A549 (cell line): ENCODE measurements around the gene HS6ST3. TPM values are rescaled to one million over a fixed set of nuclear protein-coding genes. Genes with fewer than 3 reads are reported as not detected.

Experiments used
- ATAC-seq, 2 experiments: fragments of 200-7000 bp in 1 of 2; fragments of >200 bp in 1 of 2; cut with Nextera tagmentation in 1 of 2; cut with Tn5 transposase in 1 of 2; 3 replicates each; pipeline versions ENCODE4 v1.8.0 to v1.9.1; 2018 to 2020; ENCODE audit warnings: mild to moderate bottlenecking in 1 of 2, moderate library complexity in 1 of 2
- CTCF ChIA-PET: fragments of 300-600 bp; sonication (Branson Sonifier 250); formaldehyde crosslinking; extraction: SDS; loops from one replicate; lab custom pipeline; 2021; ENCODE audit warnings: antibody characterized with exemption, inconsistent platforms; lab: Yijun Ruan, JAX
- POLR2A ChIA-PET: fragments of 350-600 bp; formaldehyde crosslinking; extraction: SDS; loops from one replicate; lab custom pipeline; 2021; ENCODE audit warnings: antibody characterized with exemption, inconsistent platforms; lab: Yijun Ruan, JAX
- DNase-seq, 2 experiments: peaks; one replicate each; pipeline versions ENCODE4 v3.0.0 to v3.0.0-alpha.2; 2011 to 2016; ENCODE audit warnings: low read depth in 1 of 2, low spot score in 1 of 2
- FAIRE-seq: peaks from 2 replicates; lab custom pipeline; 2011; peaks lifted over from hg19 to GRCh38; lab: Jason Lieb, UNC
- H3K27ac ChIP-seq, 2 experiments: fragments of >200 bp; sonication (Bioruptor Twin); formaldehyde crosslinking; 3 replicates each; pipeline ENCODE4 v1.5.1; 2016 to 2017
- H3K4me1 ChIP-seq: fragments of >200 bp; sonication (Bioruptor Twin); formaldehyde crosslinking; 3 replicates; pipeline ENCODE4 v1.6.1; 2016
- H3K4me2 ChIP-seq: fragments of >200 bp; sonication (Bioruptor Twin); formaldehyde crosslinking; 3 replicates; pipeline ENCODE4 v1.6.1; 2016
- H3K4me3 ChIP-seq: fragments of >200 bp; sonication (Bioruptor Twin); formaldehyde crosslinking; 3 replicates; pipeline ENCODE4 v1.5.1; 2016
- H3K9me3 ChIP-seq: fragments of >200 bp; sonication (Bioruptor Twin); formaldehyde crosslinking; 3 replicates; pipeline ENCODE4 v1.6.1; 2016
- CEBPB ChIP-seq, 2 experiments: fragments of >200 bp in 1 of 2; sonication (Bioruptor Twin) in 1 of 2; formaldehyde crosslinking in 1 of 2; IDR thresholded peaks; 2 replicates each; pipeline ENCODE4 v1.6.1; 2012 to 2016
- EHF ChIP-seq: fragments of 250-450 bp; sonication (Bioruptor Pico); IDR thresholded peaks from 2 replicates; pipeline ENCODE4 v1.5.0; 2020; ENCODE audit warnings: mild to moderate bottlenecking
- EP300 ChIP-seq, 2 experiments: fragments of >200 bp; sonication (Bioruptor Twin); formaldehyde crosslinking; IDR thresholded peaks; 2 replicates in 1 of 2; 3 replicates in 1 of 2; pipeline ENCODE4 v1.6.1; 2016 to 2017
- FOSB ChIP-seq: fragments of 250-450 bp; sonication (Bioruptor Pico); IDR thresholded peaks from 2 replicates; pipeline ENCODE4 v1.5.0; 2020; ENCODE audit warnings: mild to moderate bottlenecking, moderate library complexity
- FOSL2 ChIP-seq, 2 experiments: fragments of 450-650 bp in 1 of 2; fragments of >200 bp in 1 of 2; sonication (Bioruptor Twin) in 1 of 2; formaldehyde crosslinking; IDR thresholded peaks; 2 replicates each; pipeline versions ENCODE4 v1.5.0 to v1.6.1; 2016 to 2020; ENCODE audit warnings: mild to moderate bottlenecking in 1 of 2, moderate library complexity in 1 of 2
- HDAC2 ChIP-seq: fragments of 200-600 bp; sonication (generic); IDR thresholded peaks from 2 replicates; pipeline ENCODE4 v1.6.1; 2016
- HMGXB4 ChIP-seq: fragments of 250-450 bp; sonication (Bioruptor Pico); IDR thresholded peaks from 2 replicates; pipeline ENCODE4 v1.5.0; 2021; ENCODE audit warnings: mild to moderate bottlenecking, moderate library complexity, borderline replicate concordance
- JUN ChIP-seq, 2 experiments: fragments of >200 bp; sonication (Bioruptor Twin); formaldehyde crosslinking; IDR thresholded peaks; 2 replicates in 1 of 2; 3 replicates in 1 of 2; pipeline ENCODE4 v1.6.1; 2016 to 2017
- KDM5A ChIP-seq: fragments of 200-600 bp; sonication (generic); IDR thresholded peaks from 2 replicates; pipeline ENCODE4 v1.6.1; 2016; ENCODE audit warnings: antibody characterized with exemption, mild to moderate bottlenecking
- NR3C1 ChIP-seq: fragments of >200 bp; sonication (Bioruptor Twin); formaldehyde crosslinking; IDR thresholded peaks from 3 replicates; pipeline ENCODE4 v1.6.1; 2017
- PHF8 ChIP-seq: fragments of 200-600 bp; sonication (generic); IDR thresholded peaks from 2 replicates; pipeline ENCODE4 v1.6.1; 2016; ENCODE audit warnings: low read depth, mild to moderate bottlenecking, antibody characterized with exemption, moderate library complexity, borderline replicate concordance
- RAD21 ChIP-seq, 2 experiments: fragments of >200 bp in 1 of 2; sonication (Bioruptor Twin) in 1 of 2; formaldehyde crosslinking in 1 of 2; IDR thresholded peaks in 1 of 2; conservative IDR thresholded peaks in 1 of 2; 2 replicates in 1 of 2; 3 replicates in 1 of 2; pipeline ENCODE4 v1.6.1; 2012 to 2018; ENCODE audit warnings: inconsistent platforms in 1 of 2
- RARB ChIP-seq: fragments of 250-450 bp; sonication (Bioruptor Pico); IDR thresholded peaks from 2 replicates; pipeline ENCODE4 v1.8.0; 2021; ENCODE audit warnings: mild to moderate bottlenecking, moderate library complexity
- RFX5 ChIP-seq: fragments of 450-650 bp; IDR thresholded peaks from 2 replicates; pipeline ENCODE4 v1.7.1; 2014; ENCODE audit warnings: antibody characterized with exemption, mild to moderate bottlenecking, moderate library complexity
- SMC3 ChIP-seq: fragments of >200 bp; sonication (Bioruptor Twin); formaldehyde crosslinking; IDR thresholded peaks from 3 replicates; pipeline ENCODE4 v1.6.1; 2018; ENCODE audit warnings: inconsistent platforms
- SREBF2 ChIP-seq: fragments of 450-650 bp; IDR thresholded peaks from 2 replicates; pipeline ENCODE4 v1.6.1; 2014; ENCODE audit warnings: mild to moderate bottlenecking, moderate library complexity
- TP53 ChIP-seq: fragments of 250-450 bp; sonication (Bioruptor Pico); IDR thresholded peaks from 2 replicates; pipeline ENCODE4 v1.5.0; 2021; ENCODE audit warnings: mild to moderate bottlenecking, moderate library complexity
- ZSCAN20 ChIP-seq: fragments of 250-450 bp; sonication (Bioruptor Pico); IDR thresholded peaks from 2 replicates; pipeline ENCODE4 v1.8.0; 2022; ENCODE audit warnings: mild to moderate bottlenecking, moderate library complexity
- WGBS: methylation state at CpG from one replicate; pipeline ENCODE4 v1.1.6; 2017; ENCODE audit errors: missing lambda C conversion rate; 5-methylcytosine and 5-hydroxymethylcytosine counted together
- polyA plus RNA-seq, 4 experiments: library from polyadenylated mRNA; depleted of rRNA in 3 of 4; stranded (reverse); fragments of >200 nt; fragmentation: RNase III in 1 of 4; extraction: RNeasy Plus Mini Kit Qiagen cat#74134 plus additional on column Dnase treatment in 1 of 4; gene quantifications; 2 replicates in 3 of 4; 3 replicates in 1 of 4; pipeline ENCODE4 v1.2.3, GENCODE V29; 2011 to 2017
- TF ChIP-seq, protein P1 (sequence below): fragments of 250-450 bp; sonication (Bioruptor Pico); IDR thresholded peaks from 2 replicates; pipeline ENCODE4 v1.5.0; 2020; ENCODE audit warnings: low read depth, mild to moderate bottlenecking, moderate library complexity
- TF ChIP-seq, protein P2 (sequence below): fragments of >200 bp; sonication (Bioruptor Twin); formaldehyde crosslinking; IDR thresholded peaks from 3 replicates; pipeline ENCODE4 v1.6.1; 2016
- TF ChIP-seq, protein P3 (sequence below): fragments of >200 bp; sonication (Bioruptor Twin); formaldehyde crosslinking; IDR thresholded peaks from 3 replicates; pipeline ENCODE4 v1.5.1; 2016

HS6ST3 gene
- polyA plus RNA-seq, 2 of the 4 experiments (the other 2 are of a cell fraction), result not detected

DNA sequence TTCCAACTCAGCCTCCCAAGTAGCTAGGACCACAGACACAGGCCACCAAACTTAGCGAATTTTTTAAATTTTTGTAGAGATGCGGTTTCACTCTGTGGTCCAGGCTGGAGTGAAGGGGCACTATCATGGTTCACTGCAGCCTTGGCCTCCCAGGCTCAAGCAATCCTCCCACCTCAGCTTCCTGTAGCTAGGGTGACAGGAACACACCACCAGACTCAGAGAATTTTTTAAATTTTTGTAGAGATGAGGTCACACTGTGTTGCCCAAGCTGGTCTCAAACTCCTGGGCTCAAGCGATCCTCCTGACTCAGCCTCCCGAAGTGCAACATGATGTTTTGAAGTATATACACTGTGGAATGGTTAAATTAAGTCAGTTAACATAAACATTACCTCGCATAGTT lies 640.8 kb downstream of the HS6ST3 start (continued):
- TF ChIP-seq, protein P1, sequence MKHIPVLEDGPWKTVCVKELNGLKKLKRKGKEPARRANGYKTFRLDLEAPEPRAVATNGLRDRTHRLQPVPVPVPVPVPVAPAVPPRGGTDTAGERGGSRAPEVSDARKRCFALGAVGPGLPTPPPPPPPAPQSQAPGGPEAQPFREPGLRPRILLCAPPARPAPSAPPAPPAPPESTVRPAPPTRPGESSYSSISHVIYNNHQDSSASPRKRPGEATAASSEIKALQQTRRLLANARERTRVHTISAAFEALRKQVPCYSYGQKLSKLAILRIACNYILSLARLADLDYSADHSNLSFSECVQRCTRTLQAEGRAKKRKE (CRISPR knock-in tag), result no peak
- TF ChIP-seq SMC3 (no peak), TP53 (CRISPR knock-in tag) (no peak), HMGXB4 (CRISPR knock-in tag) (no peak), HDAC2 (no peak), SREBF2 (no peak)
- TF ChIP-seq, protein P2, sequence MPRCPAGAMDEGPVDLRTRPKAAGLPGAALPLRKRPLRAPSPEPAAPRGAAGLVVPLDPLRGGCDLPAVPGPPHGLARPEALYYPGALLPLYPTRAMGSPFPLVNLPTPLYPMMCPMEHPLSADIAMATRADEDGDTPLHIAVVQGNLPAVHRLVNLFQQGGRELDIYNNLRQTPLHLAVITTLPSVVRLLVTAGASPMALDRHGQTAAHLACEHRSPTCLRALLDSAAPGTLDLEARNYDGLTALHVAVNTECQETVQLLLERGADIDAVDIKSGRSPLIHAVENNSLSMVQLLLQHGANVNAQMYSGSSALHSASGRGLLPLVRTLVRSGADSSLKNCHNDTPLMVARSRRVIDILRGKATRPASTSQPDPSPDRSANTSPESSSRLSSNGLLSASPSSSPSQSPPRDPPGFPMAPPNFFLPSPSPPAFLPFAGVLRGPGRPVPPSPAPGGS, result no peak

- FAIRE-seq, result no peak
- CTCF ChIA-PET, result no interaction called here
These were observed 644.6 kb downstream of the HS6ST3 start for GRCh38 chr13:96734499-96734898.

More at GRCh38 chr13:96734499-96734898, 644.6 kb downstream of the HS6ST3 start:
- TF ChIP-seq FOSB (no peak), NR3C1 (no peak), SMC3 (no peak), KDM5A (no peak), ZSCAN20 (no peak), HMGXB4 (CRISPR knock-in tag) (no peak), RAD21 (conservative IDR thresholded peaks at IDR 0.05 in 1 of 2, IDR thresholded peaks at IDR 0.05 in 1 of 2) (no peak), JUN (IDR thresholded peaks at IDR 0.05) (no peak), EHF (CRISPR knock-in tag) (no peak), CEBPB (IDR thresholded peaks at IDR 0.05) (no peak), EP300 (IDR thresholded peaks at IDR 0.05) (no peak), RARB (CRISPR knock-in tag) (no peak), RFX5 (no peak), PHF8 (no peak), FOSL2 (IDR thresholded peaks at IDR 0.05) (no peak), FOSL2 (CRISPR knock-in tag; IDR thresholded peaks at IDR 0.05) (no peak)
- TF ChIP-seq, protein P2, result no peak
- TF ChIP-seq, protein P3, sequence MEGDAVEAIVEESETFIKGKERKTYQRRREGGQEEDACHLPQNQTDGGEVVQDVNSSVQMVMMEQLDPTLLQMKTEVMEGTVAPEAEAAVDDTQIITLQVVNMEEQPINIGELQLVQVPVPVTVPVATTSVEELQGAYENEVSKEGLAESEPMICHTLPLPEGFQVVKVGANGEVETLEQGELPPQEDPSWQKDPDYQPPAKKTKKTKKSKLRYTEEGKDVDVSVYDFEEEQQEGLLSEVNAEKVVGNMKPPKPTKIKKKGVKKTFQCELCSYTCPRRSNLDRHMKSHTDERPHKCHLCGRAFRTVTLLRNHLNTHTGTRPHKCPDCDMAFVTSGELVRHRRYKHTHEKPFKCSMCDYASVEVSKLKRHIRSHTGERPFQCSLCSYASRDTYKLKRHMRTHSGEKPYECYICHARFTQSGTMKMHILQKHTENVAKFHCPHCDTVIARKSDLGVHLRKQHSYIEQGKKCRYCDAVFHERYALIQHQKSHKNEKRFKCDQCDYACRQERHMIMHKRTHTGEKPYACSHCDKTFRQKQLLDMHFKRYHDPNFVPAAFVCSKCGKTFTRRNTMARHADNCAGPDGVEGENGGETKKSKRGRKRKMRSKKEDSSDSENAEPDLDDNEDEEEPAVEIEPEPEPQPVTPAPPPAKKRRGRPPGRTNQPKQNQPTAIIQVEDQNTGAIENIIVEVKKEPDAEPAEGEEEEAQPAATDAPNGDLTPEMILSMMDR, result no peak
- DNase-seq (no peak), ATAC-seq (no peak)
- Histone ChIP-seq H3K4me1 (no peaks in the 10 kb centered on the region), H3K4me2 (no peak overlapping the region), H3K27ac (no peak overlapping the region), H3K9me3 (no peaks in the 10 kb centered on the region), H3K4me3 (no peak overlapping the region)
- POLR2A ChIA-PET, result no interaction called here
- WGBS, result 15% methylated on average over 4 of the region's 4 CpGs
